Neural progenitor cell (in vitro differentiated cells): ENCODE results near the gene ITPR1.

Source experiments
- CTCF ChIP-seq: fragments of 200-600 bp; sonication (generic); IDR thresholded peaks from 2 replicates; pipeline ENCODE4 v1.5.1; 2017; ENCODE audit warnings: antibody characterized with exemption, mild to moderate bottlenecking
- EZH2 ChIP-seq: fragments of 200-600 bp; sonication (generic); IDR thresholded peaks from 2 replicates; pipeline ENCODE4 v1.6.1; 2017; ENCODE audit warnings: antibody characterized with exemption, mild to moderate bottlenecking, moderate library complexity
- EZH2phosphoT487 ChIP-seq: fragments of 200-600 bp; sonication (generic); IDR thresholded peaks from 2 replicates; pipeline ENCODE4 v1.6.1; 2017; ENCODE audit warnings: antibody characterized with exemption

DNA sequence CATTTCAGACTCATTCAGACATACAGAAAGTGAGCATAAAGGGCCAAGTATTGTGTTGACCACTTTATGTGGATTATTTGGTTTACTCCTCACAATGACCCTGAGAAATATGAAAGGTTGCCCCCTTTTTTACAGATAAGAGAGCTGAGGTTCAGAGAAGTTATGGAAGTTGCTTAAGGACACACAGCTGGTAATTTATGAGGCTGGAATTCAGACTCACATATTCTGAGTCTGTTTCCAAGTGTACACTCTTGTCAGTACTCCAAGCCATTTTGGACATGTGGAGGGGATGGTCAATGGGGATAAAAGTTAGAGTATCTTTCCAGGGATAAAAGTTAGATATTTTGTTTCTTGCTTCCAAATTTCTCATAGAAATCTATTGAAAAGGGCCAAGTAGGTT lies 15.9 kb downstream of the ITPR1 start:
- TF ChIP-seq EZH2: no peak
- no peak for TF ChIP-seq CTCF
- TF ChIP-seq EZH2phosphoT487: no peak
